Skeletal muscle satellite cell (primary cell): Measurements from ENCODE around the gene NAA80.

Experiments used
- H3K27me3 ChIP-seq: 2 replicates; pipeline ENCODE4 v1.7.0; 2013; ENCODE audit warnings: low read length; ENCODE audit not compliant: control insufficient read depth, insufficient read depth
- H3K36me3 ChIP-seq: 2 replicates; pipeline ENCODE4 v1.7.0; 2013; ENCODE audit warnings: mild to moderate bottlenecking, control low read depth, low read length; ENCODE audit not compliant: insufficient read depth
- H3K4me1 ChIP-seq: 2 replicates; pipeline ENCODE4 v1.7.0; 2013; ENCODE audit warnings: low read length; ENCODE audit not compliant: control insufficient read depth, insufficient read depth
- H3K4me2 ChIP-seq: 2 replicates; pipeline ENCODE4 v1.7.0; 2013; ENCODE audit warnings: mild to moderate bottlenecking, low read length
- H3K4me3 ChIP-seq: 2 replicates; pipeline ENCODE4 v1.7.0; 2013; ENCODE audit warnings: low read length
- H3K9ac ChIP-seq: 2 replicates; pipeline ENCODE4 v1.7.0; 2013; ENCODE audit warnings: mild to moderate bottlenecking, low read depth, low read length, moderate library complexity
- H3K9me3 ChIP-seq: replicated peaks from 2 replicates; pipeline ENCODE4 v1.7.0; 2013; ENCODE audit warnings: mild to moderate bottlenecking, control low read depth, low read length

Gene NAA80

GRCh38 chr3:50270422-50271224, 28.6 kb downstream of the NAA80 start:
- H3K36me3 ChIP-seq: no peaks in the 10 kb centered on the region
- H3K9me3 ChIP-seq: no peaks in the 10 kb centered on the region
- H3K4me3 ChIP-seq: no peak overlapping the region
- H3K4me2 ChIP-seq: peak overlapping the region; percentile 54
- H3K27me3 ChIP-seq: no peaks in the 10 kb centered on the region
- H3K4me1 ChIP-seq: peaks cover 44% of the 10 kb centered on the region
- H3K9ac ChIP-seq: peak overlapping the region; percentile 8

GRCh38 chr3:50269977-50270413, 29.2 kb downstream of the NAA80 start:
- H3K4me1 ChIP-seq: peaks cover 50% of the 10 kb centered on the region
- H3K9ac ChIP-seq: peak overlapping the region; percentile 8
- peak overlapping the region; percentile 2 for H3K4me3 ChIP-seq

GRCh38 chr3:50269460-50269859, 29.7 kb downstream of the NAA80 start:
- Histone ChIP-seq H3K4me1 (peaks cover 56% of the 10 kb centered on the region), H3K4me2 (peak overlapping the region; percentile 54), H3K9me3 (no peaks in the 10 kb centered on the region), H3K4me3 (peak overlapping the region; percentile 2), H3K27me3 (no peaks in the 10 kb centered on the region), H3K9ac (no peak overlapping the region), H3K36me3 (no peaks in the 10 kb centered on the region)

More at GRCh38 chr3:50269977-50270413, 29.2 kb downstream of the NAA80 start:
- Histone ChIP-seq H3K36me3 (no peaks in the 10 kb centered on the region), H3K27me3 (no peaks in the 10 kb centered on the region), H3K9me3 (no peaks in the 10 kb centered on the region), H3K4me2 (peak overlapping the region; percentile 54)

GRCh38 chr3:50268703-50269451, 30.3 kb downstream of the NAA80 start, which contains the start of gene SEMA3B:
TSS of gene SEMA3B (plus strand) at chr3:50269147. CDS start at chr3:50269241, 94 bp downstream.
- Histone ChIP-seq H3K4me1 (peaks cover 61% of the 10 kb centered on the region), H3K4me3 (peak within 1 kb of the TSS; percentile 2), H3K27me3 (no peaks in the 10 kb centered on the region)

GRCh38 chr3:50268276-50268675, 30.9 kb downstream of the NAA80 start:
- Histone ChIP-seq H3K27me3 (no peaks in the 10 kb centered on the region), H3K36me3 (no peaks in the 10 kb centered on the region), H3K9me3 (no peaks in the 10 kb centered on the region), H3K4me1 (peaks cover 66% of the 10 kb centered on the region), H3K9ac (no peak overlapping the region), H3K4me2 (peak overlapping the region; percentile 54), H3K4me3 (no peak overlapping the region)

More at GRCh38 chr3:50268703-50269451, 30.3 kb downstream of the NAA80 start, which contains the start of gene SEMA3B:
- H3K36me3 ChIP-seq: no peaks in the 10 kb centered on the region
- peak within 1 kb of the TSS; percentile 54 for H3K4me2 ChIP-seq
- no peaks in the 10 kb centered on the region for H3K9me3 ChIP-seq
- H3K9ac ChIP-seq: no peak within 1 kb of the TSS

GRCh38 chr3:50267280-50267913, 31.8 kb downstream of the NAA80 start:
- peak overlapping the region; percentile 69 for H3K4me3 ChIP-seq
- H3K9ac ChIP-seq: peak overlapping the region; percentile 58
- no peaks in the 10 kb centered on the region for H3K36me3 ChIP-seq
- H3K4me2 ChIP-seq: peak overlapping the region; percentile 80
- H3K27me3 ChIP-seq: no peaks in the 10 kb centered on the region
- H3K9me3 ChIP-seq: no peaks in the 10 kb centered on the region
- H3K4me1 ChIP-seq: peaks cover 64% of the 10 kb centered on the region

GRCh38 chr3:50266836-50267235, 32.4 kb downstream of the NAA80 start:
- Histone ChIP-seq H3K27me3 (no peaks in the 10 kb centered on the region), H3K4me2 (peak overlapping the region; percentile 80), H3K9ac (peak overlapping the region; percentile 58), H3K4me1 (peaks cover 64% of the 10 kb centered on the region), H3K36me3 (no peaks in the 10 kb centered on the region), H3K9me3 (no peaks in the 10 kb centered on the region), H3K4me3 (peak overlapping the region; percentile 69)

- H3K9ac ChIP-seq: no peak overlapping the region
- peaks cover 71% of the 10 kb centered on the region for H3K4me1 ChIP-seq
- no peaks in the 10 kb centered on the region for H3K9me3 ChIP-seq
- H3K4me3 ChIP-seq: no peak overlapping the region
- H3K36me3 ChIP-seq: no peaks in the 10 kb centered on the region
- H3K27me3 ChIP-seq: no peaks in the 10 kb centered on the region
- no peak overlapping the region for H3K4me2 ChIP-seq
These were observed 33.2 kb downstream of the NAA80 start for GRCh38 chr3:50266017-50266416.

GRCh38 chr3:50265571-50265970, 33.6 kb downstream of the NAA80 start:
- Histone ChIP-seq H3K4me1 (peaks cover 72% of the 10 kb centered on the region), H3K9me3 (no peaks in the 10 kb centered on the region), H3K36me3 (no peaks in the 10 kb centered on the region), H3K27me3 (no peaks in the 10 kb centered on the region), H3K4me3 (no peak overlapping the region), H3K9ac (peak overlapping the region; percentile 44), H3K4me2 (no peak overlapping the region)

GRCh38 chr3:50264964-50265485, 34.2 kb downstream of the NAA80 start:
- H3K36me3 ChIP-seq: no peaks in the 10 kb centered on the region
- H3K4me2 ChIP-seq: peak overlapping the region; percentile 21
- no peak overlapping the region for H3K4me3 ChIP-seq
- H3K9ac ChIP-seq: peak overlapping the region; percentile 44
- H3K27me3 ChIP-seq: no peaks in the 10 kb centered on the region
- H3K9me3 ChIP-seq: no peaks in the 10 kb centered on the region
- H3K4me1 ChIP-seq: peaks cover 71% of the 10 kb centered on the region
